OCI-M1 (cell line): ENCODE results near the gene TIPARP.

Experiments
- DNase-seq: peaks from one replicate; lab custom pipeline; 2025; lab: John Stamatoyannopoulos, UW

The TIPARP gene

GRCh38 chr3:156675830-156676767, 1.7 kb downstream of the TIPARP start:
- peak; percentile 54 for DNase-seq

- peak; percentile 33 for DNase-seq
These were observed 2.5 kb downstream of the TIPARP start for GRCh38 chr3:156676768-156677479.

DNA sequence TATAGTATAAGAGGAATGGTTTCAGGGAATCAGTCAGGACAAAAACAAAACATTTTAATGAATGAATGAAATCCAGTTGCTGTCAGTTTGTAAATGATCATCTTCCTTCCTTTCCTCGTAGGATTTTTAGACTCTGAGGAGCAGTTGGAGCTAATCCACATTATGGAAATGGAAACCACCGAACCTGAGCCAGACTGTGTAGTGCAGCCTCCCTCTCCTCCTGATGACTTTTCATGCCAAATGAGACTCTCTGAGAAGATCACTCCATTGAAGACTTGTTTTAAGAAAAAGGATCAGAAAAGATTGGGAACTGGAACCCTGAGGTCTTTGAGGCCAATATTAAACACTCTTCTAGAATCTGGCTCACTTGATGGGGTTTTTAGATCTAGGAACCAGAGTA, 3.1 kb downstream of the TIPARP start:
- DNase-seq: no peak

GRCh38 chr3:156678197-156678596, 3.8 kb downstream of the TIPARP start:
- DNase-seq: no peak

GRCh38 chr3:156680243-156680914, 6.0 kb downstream of the TIPARP start:
- DNase-seq: no peak

- peak; percentile 30 for DNase-seq
These were observed 6.6 kb downstream of the TIPARP start for GRCh38 chr3:156681002-156681401.

DNA sequence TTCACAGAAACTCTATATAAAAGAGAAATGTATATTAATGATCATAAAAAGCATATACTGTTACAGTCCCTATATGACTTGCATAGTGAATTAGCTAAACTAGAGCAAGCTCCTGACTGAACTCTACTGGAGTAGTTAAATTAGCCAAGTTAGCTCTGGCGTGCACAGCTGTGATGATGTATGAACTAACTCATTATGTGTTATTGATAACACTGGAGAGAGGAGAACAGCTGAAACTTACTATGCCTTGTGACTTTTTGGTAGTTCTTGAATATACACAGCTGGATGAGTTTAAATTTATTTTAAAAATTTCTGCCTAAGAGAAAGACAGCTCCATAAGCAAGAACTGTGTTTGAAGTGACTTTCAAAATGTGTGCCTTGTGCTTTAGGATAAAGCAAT, 8.1 kb downstream of the TIPARP start:
- DNase-seq: no peak

GRCh38 chr3:156682963-156683362, 8.6 kb downstream of the TIPARP start:
- no peak for DNase-seq

DNA sequence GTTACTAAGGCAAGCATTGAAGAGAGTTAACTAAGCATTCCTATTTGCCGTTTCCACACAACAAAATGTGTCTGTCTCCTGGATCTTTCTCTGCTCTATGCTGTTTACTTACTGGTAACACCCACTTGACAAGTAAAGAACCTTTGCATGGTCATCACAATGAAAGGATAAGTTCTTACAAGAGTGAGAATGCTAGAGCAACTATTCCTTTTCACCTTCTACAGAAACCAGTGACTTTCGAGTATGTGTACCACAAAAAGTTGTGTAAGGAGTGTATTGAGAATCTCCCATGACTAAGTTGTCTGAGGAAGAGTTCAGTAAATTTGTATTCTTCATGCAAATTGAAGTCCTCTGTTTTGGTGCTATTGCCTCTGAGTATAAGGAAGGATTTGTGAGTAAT, 10.8 kb downstream of the TIPARP start:
- peak; percentile 8 for DNase-seq

- DNase-seq: no peak
These were observed 11.4 kb downstream of the TIPARP start for GRCh38 chr3:156685752-156686151.

DNA sequence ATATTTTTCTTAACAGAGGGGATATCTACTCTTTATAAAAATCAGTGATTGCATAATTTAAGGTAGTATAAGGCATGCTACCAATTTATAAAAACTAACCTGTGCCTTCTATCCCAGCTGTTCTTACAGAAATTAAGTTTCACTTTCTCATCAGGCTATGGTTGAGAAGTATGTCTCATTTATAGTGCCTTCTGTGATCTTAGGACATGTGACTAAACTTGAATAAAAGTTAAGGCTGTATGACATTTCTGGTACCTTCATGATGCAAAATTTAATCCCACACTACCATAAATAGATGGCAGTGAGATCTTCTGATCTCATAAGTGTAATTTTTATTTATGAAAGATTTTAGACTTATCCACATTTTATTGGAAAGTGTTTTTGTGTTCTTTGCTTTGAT, 12.6 kb downstream of the TIPARP start:
- peak; percentile 50 for DNase-seq

GRCh38 chr3:156688632-156689452, 14.5 kb downstream of the TIPARP start:
- no peak for DNase-seq

DNA sequence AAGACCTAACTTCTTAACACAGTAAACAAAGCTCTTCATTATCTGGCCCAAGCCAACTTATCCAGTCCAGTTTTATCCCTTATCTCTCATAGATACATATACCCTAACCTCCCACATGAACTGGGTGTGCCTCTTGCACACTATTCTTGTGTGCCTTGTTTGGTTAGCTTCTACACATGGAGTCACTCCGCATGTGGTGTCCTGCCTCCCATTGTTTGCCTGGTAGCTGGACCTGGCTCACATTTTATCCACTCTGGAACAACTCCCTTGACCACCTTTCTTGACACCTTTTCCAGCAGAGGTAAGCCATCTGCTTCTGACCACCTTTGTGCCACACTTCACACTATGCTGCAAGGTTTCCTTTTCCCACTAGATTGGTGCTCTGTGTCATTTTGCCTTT, 15.2 kb downstream of the TIPARP start:
- no peak for DNase-seq

- no peak for DNase-seq
These were observed 17.5 kb downstream of the TIPARP start for GRCh38 chr3:156691920-156692319.

DNA sequence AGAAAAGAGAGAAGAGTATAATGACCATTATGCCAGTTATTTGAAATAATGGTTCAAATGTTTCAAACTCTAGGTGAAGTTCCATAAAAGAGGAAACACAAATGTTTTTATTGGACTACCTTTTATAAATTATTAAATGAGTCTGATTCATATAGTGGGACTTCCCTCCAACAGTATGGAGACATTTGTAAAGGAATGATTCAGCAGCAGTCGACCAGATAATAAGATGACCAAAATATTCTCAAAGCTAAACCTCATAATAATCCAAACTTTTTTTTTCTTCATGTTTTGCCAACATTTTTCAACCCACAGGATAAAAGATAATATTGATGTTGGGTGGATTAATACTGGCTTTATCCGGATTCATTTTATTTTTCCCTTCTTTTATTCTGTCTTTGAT, 18.8 kb downstream of the TIPARP start:
- no peak for DNase-seq

DNA sequence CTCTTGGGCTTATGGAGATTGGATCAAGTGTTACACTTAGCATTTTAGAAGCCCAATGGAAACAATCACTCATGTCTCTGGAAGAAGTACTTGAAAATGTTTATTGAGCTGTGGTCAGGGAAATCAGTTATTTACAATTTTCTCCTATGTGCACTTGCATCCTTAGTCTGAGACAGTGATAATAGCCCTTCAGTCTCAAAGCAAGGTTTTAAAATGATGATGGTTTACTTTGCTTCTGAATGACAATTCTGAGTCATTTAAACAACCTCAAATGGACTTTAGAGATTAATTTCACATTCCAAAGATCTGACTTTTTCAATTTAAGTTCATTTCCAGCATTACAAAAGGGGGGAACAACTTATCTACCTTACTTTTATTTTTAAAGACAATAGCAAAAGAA, 20.1 kb downstream of the TIPARP start:
- DNase-seq: no peak

DNA sequence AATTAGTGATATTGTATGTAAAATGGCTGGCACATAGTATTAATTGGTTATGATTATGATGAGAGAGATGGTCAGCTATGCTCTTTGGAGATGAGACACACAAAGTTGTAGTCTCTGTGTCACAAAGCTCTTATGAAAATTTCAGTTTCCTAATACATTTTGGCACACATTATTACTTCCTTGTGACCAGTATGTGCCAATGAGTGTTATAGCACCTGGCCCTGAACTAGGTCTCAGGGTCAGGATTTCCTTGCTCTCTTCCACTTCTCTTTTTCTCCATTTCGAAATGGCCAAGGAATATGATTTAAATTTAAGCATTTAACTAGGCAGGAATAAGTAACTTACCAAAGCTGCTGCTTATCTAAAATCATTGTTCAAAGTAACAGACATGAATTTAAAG, 28.0 kb downstream of the TIPARP start:
- DNase-seq: no peak

DNA sequence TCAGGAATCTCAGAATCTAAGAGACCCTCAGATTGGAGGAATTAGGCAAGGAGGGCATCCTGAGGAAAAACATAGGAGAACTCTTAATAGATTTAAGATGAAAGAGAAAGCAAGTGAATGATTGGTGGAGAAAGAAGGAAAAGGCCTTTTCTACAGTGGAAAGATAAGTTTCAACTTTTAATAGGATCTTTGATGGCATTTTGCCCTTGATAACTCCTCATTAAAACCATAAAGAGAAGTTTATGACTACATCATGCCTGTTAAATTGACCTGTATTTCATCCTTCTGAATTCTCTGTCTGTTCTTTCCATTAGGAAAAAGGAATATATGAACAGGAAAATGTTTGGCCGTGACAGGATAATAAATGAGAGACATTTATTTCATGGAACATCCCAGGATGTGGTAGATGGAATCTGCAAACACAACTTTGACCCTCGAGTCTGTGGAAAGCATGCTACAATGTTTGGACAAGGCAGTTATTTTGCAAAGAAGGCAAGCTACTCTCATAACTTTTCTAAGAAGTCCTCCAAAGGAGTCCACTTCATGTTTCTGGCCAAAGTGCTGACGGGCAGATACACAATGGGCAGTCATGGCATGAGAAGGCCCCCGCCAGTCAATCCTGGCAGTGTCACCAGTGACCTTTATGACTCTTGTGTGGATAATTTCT, 30.1 kb downstream of the TIPARP start:
- DNase-seq: no peak

GRCh38 chr3:156705761-156706616, 31.6 kb downstream of the TIPARP start:
- peak; percentile 63 for DNase-seq

DNA sequence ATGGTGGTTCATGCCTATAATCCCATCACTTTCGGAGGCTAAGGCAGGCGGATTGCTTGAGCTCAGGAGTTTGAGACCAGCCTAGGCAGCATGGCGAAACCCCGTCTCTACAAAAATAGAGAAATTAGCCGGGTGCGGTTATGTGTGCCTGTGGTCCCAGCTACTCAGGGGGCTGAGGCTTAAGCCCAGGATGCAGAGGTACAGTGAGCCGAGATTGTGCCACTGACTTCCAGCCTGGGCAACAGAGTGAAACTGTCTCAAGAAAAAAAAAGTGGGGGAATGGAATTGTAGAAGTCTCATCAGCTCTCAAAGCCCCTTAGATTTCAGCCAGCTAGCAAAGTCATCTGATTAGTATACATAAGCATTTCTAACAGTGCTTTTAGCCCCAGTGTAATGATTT, 33.2 kb downstream of the TIPARP start:
- no peak for DNase-seq
